GM19463 (cell line): ENCODE data around the gene FAM174B.

Experiments used
- ATAC-seq: cut with Tn5 transposase; IDR thresholded peaks from one replicate; pipeline ENCODE4 v1.9.1; 2021; ENCODE audit warnings: mild to moderate bottlenecking, moderate library complexity; ENCODE audit not compliant: unreplicated experiment

The FAM174B gene

GRCh38 chr15:92602267-92602593, 53.3 kb downstream of the FAM174B start:
- no peak for ATAC-seq

DNA sequence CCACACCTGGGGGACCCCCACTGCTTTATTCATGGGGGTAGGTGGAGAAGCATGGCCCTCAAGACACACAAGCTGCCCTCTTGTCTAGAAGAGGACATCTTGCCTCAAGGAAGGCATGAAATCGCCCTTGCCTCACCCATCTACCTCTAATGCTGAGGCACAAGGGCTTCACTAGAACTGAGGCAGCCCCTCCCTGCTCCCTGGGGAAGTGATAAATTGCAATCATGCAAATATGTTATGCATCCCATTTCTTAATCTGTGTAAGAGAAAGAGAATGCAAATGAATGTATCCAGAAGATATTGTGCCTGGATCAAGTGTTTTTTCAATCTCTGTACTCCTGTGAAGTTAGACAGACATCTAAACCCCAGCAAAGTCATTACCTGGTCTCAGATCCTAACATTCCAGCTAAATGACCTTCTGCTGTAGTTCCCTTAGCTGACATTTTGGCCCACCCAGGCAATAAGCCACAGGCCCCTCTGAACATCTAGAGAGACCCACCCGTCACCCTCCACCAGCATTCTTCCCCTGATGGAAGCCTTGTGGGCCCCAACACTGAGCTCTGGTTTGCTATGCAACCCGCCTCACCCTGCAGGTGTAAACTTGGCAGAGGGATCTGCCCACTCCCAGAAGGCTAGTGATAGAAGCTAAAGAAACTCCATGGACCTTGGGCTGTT, 53.8 kb downstream of the FAM174B start:
- ATAC-seq, result no peak

DNA sequence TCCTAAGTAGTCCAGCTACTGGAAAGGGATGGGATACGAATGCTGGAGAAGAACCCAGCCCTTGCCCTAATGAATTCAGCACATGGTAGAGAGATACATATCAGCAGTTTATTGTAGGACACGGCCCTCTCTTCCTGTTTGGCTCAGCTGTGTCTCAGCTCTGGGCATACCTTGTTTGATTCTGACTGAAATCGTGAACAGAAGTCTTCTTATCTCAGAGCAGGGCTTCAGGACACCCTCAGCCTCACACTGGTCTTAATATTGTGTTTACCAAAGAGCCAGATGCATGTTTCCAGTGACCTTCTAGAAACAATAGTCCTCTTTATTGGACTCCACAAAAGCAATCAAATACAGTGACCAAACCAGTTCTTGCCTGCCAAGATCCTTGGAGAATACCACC, 54.7 kb downstream of the FAM174B start:
- ATAC-seq, result no peak

- ATAC-seq, result no peak
Measured at GRCh38 chr15:92599394-92599970, 56.1 kb downstream of the FAM174B start.

GRCh38 chr15:92597548-92597947, 58.0 kb downstream of the FAM174B start:
- no peak for ATAC-seq

GRCh38 chr15:92596623-92597022, 59.0 kb downstream of the FAM174B start:
- no peak for ATAC-seq

DNA sequence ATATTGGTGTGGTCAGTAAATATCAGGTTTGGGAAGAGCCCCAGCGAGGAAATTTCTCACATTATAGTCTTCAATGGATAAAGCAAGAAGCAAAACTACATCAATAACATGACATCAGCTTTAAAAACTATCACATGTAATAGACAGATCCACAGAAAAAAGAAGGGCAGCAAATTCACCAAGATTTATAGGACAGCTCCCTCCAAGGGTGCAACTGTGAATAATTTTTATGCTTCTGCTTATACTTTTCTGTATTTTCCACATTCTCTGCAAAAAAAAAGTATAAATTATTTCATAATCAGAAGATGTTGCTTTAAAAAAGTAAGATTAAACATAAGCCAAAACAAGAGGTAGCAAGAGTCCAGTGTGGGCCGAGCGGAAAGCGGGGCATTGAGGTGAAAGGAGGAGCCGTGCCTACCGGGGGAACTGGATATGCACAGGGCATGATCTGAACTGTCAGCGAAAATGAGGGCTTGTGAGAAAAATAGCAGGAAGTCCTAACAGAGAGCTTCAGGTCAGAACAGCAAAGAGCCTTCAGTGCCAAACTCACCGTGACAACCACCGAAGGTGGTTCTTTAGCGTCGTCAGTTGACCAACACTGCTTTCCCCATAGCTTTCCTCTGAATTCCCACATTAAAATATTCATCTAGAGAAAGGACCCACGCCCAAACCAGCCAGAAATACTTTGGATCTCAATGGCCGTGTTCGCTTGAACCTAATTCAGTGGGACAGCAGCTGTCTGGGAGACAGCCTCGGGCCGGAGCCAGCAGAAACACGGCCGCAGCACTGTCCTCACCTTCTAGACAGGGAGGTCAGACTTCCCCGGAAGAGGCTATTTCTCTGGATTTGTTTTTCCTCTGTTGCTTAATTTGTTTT, 59.8 kb downstream of the FAM174B start:
- no peak for ATAC-seq

DNA sequence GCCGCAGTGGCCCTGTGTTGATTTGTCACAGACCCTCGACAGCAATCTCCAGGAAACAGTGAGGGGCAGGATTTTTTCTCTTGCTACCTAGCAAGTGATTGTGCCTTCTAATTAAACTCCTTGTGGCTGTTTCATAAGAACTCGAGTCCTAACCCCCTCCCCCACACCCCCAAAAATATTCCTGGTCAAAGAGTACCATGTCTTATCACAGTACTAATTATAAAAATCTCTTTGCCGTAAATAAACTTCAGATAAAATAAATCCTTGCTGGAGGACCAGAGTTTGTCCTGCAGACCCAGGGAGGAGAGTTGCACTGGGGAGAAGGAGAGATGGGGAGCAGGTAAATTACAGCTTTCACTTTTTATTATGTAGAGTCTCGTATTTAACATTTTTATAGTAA, 64.3 kb downstream of the FAM174B start:
- no peak for ATAC-seq

DNA sequence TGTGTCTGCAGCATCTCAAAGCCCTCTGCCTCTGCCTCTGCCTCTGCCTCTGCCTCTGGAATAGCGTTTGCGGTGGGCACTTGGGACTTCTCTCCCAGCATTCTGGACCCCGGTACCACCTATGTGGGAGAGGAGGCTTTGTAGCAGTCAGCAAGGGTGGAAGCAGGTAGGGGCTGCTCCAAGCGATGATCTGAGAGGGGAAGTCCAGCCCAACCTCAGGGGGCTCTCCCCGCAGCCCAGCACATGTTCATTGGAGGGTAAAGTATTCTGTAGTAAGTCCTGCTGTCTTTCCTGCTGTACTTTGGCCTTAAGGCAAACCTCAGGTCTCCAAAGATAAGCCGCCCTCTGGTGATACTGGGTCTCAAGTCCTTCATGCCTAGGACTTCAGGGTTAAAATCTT, 68.6 kb downstream of the FAM174B start:
- ATAC-seq, result peak; percentile 80

DNA sequence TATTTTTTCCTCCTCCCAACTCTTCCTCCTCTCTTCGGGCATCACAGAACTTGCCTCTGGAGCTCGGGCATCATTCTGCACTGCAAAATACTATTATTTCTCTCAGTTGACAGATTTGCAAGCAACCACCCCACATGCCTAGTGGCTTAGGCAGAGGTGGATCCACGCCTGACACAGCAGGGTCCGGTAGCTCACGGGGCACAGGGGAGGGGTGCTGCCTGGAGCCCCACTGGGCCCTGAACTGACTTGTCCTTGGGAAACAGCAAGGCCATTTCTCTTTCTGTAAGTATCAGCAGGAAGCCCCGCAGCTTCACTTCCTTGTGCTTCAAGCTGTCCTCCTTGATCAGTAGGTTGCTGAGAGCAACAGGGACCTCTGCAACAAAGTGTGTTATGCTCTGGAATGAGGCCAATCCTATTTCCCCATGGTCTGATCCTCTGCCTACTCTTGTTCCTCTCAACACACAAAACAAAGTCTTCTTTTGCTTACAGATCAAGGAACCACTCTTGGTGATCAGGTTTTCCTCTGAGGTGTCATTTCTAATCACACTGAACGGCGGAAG, 69.1 kb downstream of the FAM174B start:
- peak; percentile 12 for ATAC-seq

- ATAC-seq, result no peak
Measured at GRCh38 chr15:92584105-92584504, 71.5 kb downstream of the FAM174B start.

GRCh38 chr15:92583096-92584034, 72.2 kb downstream of the FAM174B start:
- no peak for ATAC-seq

GRCh38 chr15:92582206-92582605, 73.4 kb downstream of the FAM174B start:
- no peak for ATAC-seq

- ATAC-seq, result no peak
Measured at GRCh38 chr15:92580933-92581445, 74.6 kb downstream of the FAM174B start.

- ATAC-seq, result no peak
Measured at GRCh38 chr15:92580521-92580920, 75.1 kb downstream of the FAM174B start.

GRCh38 chr15:92579931-92580470, 75.6 kb downstream of the FAM174B start:
- no peak for ATAC-seq

- no peak for ATAC-seq
Measured at GRCh38 chr15:92579486-92579885, 76.1 kb downstream of the FAM174B start.

DNA sequence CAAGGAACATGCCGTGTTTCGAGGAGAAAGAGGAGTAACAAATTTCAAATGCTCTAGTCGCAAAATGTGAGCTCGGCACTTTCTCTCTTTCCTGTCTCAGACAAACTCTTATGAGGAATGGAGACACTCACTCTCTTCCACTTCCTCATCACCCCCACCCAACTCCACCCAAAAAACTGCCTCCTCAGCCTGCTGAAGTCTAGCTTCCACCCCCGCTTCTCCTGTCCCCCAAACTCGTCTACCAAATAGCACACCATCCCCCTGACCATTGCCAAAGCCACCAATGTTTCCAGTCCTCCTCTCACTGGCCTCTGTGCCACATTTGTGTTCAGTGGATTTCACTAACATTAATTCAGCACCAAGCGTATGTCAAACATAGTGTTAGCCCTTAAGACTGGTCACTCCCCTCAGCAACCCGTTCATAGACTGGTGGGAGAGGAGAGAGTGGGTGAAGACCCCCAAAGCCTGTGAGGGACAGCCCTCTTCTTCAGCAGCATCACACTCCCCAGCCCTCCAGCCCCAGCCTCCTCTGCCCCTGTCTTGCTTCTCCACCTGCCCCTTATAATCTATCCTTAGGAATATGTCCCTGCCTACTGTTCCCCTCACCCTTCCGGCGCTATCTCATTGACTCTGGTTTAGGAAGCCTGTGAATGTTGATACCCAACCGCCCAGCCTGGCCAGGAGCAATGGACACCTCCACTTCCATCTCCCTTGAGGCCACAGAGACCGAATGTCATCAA, 77.3 kb downstream of the FAM174B start:
- no peak for ATAC-seq

DNA sequence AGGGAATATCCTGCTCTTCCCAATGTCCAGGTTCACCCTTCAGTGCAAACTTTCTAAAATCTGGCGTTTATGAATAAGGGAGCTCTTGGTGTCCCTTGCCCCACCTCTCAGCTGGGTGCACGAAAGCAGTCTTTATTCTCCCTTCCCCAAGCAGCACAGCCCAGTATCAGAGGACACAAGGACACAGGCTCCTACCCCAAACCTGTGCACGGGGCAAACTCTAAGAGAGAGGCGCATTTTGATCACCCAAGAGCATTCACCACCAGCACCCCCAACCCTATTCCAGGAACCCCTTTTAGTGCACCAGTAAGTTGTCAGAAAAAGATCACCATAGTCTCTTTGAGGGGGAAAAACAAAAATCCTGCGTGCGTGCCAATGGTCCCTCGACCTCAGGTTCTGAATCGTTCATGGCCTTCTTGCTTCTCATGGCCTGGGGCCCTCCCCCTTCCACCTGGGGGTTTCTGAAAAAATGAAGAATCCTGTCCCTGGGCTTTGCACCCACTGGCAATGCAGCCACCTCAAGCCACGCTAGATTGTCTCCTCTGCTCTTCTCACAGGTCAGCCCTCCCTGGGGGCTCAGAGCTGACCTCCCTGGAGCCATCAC, 78.9 kb downstream of the FAM174B start:
- ATAC-seq, result no peak
